GM12892 (cell line): ENCODE data around the gene PSAP.

ENCODE experiments used
- DNase-seq: peaks from one replicate; pipeline ENCODE4 v3.0.0; 2011; ENCODE audit not compliant: insufficient read length
- FAIRE-seq: peaks from 2 replicates; lab custom pipeline; 2011; peaks lifted over from hg19 to GRCh38; lab: Jason Lieb, UNC
- POLR2A ChIP-seq: IDR thresholded peaks from 2 replicates; pipeline ENCODE4 v1.6.1; 2011; ENCODE audit warnings: low read depth, low read length, control low read depth
- POLR2AphosphoS5 ChIP-seq: IDR thresholded peaks from 2 replicates; pipeline ENCODE4 v1.6.1; 2011; ENCODE audit warnings: low read depth, low read length, control low read depth
- TAF1 ChIP-seq: IDR thresholded peaks from 2 replicates; pipeline ENCODE4 v1.6.1; 2011; ENCODE audit warnings: low read depth, mild to moderate bottlenecking, control low read depth, low read length, borderline replicate concordance

The PSAP gene

DNA sequence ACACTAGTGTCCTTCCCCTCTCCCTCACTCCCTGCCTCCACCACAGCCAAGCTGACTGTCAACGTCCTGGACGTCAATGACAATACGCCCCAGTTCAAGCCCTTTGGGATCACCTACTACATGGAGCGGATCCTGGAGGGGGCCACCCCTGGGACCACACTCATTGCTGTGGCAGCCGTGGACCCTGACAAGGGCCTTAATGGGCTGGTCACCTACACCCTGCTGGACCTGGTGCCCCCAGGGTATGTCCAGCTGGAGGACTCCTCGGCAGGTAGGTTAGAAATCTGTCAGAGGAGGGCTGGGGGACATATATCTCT is 52.8 kb downstream of the PSAP start:
- DNase-seq: no peak
- TF ChIP-seq POLR2AphosphoS5: no peak
- no peak for TF ChIP-seq TAF1
- FAIRE-seq: no peak

DNA sequence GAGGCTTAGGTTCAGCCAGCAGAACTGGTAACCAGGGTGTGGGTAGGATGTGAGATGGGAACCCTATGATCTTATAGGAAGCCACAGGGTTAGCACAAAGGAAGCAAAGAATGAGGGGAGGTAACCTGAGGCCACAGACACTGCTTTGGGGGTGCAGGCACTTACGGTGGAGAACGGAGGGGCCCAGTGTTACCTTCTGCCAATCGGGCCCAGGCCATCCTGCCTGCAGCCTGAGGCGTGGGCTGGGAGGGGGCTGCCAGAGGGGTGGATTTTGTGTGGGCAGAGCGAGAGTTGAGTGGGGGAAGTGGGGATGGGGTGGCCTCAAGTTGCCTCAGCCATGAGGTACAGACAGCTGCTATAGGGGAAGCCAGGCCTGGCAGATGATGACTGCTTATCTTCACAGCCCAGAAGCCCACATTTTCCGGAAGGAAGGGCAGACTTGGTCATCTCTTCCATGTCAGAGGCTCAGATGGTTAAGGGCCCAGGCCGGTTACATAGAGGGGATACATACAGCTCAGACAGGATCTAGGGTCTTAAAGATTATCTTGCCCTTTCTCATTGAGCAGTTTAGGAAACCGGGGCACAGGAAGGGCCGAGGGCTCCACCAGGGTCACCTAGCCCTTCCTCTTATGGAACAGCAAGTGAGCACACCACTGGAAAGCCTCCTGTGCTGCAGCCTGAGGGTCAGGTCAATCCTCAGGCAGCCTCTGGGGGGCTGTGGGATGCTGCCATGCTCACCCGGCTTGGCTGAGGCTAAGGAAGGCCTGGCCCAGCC is 53.3 kb downstream of the PSAP start:
- FAIRE-seq (peak; percentile 48), DNase-seq (no peak)
- TF ChIP-seq POLR2AphosphoS5 (no peak), POLR2A (no peak), TAF1 (no peak)

DNA sequence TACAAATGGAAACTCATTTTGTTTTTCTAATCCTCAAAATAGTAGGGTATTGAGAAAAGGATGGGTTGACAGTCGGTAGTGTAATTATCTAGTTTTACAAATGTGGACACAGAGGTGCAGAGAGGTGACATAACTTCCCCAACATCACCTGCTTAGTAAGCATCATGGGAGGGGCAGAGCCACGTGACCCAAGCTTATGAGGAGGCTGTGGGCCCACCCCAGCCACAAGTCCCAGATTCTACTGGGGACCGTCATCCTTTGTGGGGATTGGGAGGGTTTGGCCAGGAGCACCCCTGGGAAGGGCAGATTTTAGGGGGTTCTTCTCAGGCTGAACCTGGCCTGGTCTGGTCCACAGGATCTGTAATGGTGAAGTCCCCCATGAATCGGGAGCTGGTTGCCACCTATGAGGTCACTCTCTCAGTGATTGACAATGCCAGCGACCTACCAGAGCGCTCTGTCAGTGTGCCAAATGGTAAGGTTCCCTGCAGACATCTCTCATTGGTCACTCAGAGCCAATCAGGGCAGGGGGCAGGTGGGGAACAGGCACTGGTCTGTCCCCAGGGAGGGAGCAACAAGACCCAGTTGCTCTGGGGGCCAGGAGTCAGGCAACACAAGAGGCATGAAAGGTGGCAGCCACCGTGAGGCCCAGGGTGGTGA is 54.2 kb downstream of the PSAP start:
- DNase-seq (no peak), FAIRE-seq (no peak)
- TF ChIP-seq TAF1 (no peak), POLR2A (no peak), POLR2AphosphoS5 (no peak)

DNA sequence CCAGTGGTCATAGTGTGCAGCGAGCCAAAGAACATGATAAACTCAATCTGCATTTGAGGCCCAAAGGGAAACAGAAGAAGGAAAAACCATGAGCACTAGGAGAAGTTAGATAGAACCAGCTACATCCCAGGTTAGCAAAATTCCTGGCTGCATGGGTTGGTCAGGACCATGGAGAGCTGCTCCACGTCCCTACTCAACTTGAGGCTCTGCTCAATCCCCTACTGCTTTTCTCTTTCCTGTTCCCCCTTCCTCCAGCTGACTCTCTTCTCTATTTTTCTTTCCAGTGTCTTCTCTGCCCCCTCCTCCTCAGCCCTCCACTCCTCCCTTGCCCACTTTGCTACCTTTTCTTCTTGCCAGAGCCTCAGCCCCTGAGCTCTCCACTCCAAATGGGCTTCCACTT is 55.8 kb downstream of the PSAP start:
- FAIRE-seq: no peak
- no peak for TF ChIP-seq TAF1
- no peak for TF ChIP-seq POLR2A
- DNase-seq: no peak

DNA sequence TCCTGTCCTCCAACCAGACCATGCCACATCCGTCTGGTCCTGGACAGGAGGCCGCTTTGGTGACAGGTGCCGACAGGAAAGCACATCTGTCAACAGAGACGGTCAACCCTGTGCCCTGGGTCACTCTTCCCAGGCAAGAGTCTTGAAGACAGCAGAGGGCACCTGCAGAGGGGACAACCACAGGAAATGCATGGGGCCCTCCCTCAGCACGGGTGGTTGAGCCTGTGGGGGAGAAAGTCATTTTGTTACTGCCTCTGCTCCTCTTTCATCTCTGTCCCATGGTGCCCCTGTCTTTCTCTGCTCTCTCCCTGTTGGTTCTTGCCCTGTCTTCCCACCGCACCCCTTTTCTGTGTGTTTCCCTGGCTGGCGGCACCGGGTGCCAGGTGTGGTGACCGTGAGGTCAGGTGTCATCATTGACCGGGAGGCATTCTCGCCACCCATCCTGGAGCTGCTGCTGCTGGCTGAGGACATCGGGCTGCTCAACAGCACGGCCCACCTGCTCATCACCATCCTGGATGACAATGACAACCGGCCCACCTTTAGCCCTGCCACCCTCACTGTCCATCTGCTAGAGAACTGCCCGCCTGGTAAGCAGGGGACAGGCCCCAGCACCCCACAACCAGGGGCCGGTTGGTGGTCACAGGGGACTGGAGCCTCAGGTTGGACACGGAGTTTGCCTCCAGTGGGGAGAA is 60.2 kb downstream of the PSAP start:
- FAIRE-seq (peak; percentile 71), DNase-seq (peak; percentile 58)
- TF ChIP-seq POLR2AphosphoS5: no peak
- TF ChIP-seq TAF1: no peak

DNA sequence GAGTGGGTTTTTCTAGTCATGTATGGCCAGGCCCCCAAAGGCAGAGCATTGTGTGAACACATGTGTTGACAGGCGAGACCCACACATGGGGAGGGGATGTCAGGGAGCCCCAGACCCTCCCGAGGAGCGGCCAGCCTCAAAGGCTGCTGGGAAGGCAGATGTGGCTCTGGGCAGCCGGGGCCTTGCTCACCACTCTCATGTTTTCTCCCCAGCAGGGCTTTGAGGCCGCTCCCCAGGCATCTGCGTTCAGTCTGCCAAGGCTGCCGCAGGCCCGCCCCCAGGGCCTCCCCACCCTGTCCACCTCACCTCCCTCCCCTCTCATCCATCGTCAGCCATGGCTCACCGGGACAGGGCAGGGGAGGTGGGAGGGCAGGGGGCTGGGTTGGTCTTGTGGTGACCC is 61.2 kb downstream of the PSAP start:
- TF ChIP-seq TAF1: no peak
- no peak for TF ChIP-seq POLR2AphosphoS5
- TF ChIP-seq POLR2A: no peak
- DNase-seq (no peak), FAIRE-seq (no peak)

DNA sequence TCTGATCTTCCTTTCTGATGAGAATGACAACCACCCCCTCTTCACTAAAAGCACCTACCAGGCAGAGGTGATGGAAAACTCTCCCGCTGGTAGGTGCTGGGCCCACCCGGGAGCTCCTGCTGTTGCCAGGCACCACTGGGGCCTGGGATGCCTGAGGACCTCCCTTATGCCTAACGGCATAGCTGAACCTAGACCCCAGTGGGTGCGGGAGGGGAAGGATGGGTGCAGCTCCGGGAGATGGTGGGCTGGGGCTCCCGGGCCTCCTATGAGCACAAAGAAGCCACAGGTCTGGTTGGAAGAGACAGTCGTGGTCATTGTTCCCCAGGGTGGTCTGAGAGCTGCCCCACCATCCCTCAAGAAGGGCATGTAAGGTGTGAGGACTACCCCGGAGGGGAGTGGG is 62.1 kb downstream of the PSAP start:
- DNase-seq (no peak), FAIRE-seq (no peak)
- TF ChIP-seq POLR2AphosphoS5 (no peak), POLR2A (no peak)

DNA sequence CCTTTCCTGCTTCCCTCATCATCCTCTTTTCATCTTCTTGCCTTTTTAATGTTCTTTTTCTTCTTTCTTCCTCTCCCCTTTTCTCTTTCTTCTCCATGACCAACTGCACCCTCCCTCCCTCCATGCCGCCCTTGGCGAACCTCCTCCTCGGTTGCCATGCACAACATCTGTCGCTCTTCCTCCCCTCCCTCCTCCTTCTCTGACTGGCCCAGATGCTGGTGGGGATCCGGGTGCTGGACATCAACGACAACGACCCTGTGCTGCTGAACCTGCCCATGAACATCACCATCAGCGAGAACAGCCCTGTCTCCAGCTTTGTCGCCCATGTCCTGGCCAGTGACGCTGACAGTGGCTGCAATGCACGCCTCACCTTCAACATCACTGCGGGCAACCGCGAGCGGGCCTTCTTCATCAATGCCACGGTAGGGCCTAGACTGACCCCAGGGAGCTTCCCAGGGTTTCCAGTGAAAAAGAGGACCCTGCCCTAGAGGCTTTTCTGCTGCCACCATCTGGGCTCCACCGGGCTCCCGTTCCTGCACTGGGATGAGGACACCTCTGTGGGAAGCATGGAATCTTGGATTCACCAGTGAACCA is 66.3 kb downstream of the PSAP start:
- FAIRE-seq: no peak
- TF ChIP-seq TAF1 (no peak), POLR2AphosphoS5 (no peak), POLR2A (no peak)
- no peak for DNase-seq

DNA sequence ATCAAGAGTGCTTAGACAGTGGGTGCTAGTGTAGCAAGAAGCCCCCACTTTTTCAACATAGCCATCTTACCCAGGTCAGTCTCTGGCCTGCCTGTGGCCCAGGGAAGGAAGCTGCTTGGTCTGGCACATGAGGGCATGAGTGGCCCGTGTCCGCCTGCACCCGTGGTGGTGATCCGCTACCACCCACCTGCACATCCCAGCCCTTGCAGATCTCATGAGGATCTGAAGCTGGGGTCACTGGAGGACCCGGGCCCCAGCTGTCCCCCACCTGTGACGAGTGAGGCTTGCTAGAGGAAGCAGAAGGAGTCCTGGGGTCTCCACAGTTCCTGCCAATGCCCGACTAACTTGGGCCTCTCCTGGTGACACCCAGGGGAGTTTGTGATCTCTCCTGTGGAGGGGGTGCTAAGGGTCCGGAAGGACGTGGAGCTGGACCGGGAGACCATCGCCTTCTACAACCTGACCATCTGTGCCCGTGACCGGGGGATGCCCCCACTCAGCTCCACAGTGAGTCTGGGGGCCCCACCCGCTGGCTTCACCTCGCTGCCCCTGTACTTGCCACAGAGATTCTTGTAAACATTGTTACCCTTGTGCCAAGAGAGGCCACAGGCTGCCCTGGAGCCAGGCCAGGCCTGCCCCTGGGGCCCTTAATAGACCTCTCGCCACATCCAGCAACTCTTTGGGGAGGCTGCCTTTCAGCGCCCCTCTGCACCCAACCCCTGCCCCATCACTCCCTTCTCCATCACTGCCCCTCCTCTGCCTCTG is 67.0 kb downstream of the PSAP start:
- TF ChIP-seq POLR2A: no peak
- TF ChIP-seq POLR2AphosphoS5: no peak
- TF ChIP-seq TAF1: no peak
- DNase-seq (no peak), FAIRE-seq (no peak)

DNA sequence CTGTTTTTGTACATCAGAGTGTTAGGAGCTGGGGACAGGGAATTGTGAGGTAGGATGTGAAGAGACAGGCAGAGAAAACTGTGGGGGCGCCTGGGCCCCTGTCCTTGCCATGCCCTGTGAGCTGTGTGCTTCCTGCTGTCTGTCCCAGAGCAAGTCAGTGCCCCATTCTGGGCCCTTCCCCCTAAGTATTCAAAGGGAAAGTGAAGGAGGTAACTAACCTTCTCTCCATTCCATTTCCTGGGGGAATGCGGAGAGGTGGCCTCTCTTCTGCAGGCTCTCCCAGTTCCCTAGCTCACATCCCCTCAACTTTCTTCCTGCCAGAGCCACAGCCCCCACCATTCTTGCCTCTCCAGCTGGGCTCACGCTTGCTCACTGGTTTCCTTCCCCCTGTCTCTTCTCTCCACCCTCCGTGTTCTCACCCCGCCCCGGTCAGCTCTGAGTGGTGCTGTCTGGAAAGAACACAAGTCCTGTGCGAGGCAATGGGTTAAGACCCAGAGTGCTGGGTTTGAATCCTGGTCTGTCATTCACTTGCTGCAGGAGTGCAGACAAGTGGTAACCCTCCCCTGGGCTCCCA is 68.0 kb downstream of the PSAP start:
- DNase-seq: no peak
- TF ChIP-seq TAF1: no peak
- FAIRE-seq: no peak
